ENCODE measurements around the gene SERPINA7.
"Not testable (repeated sequence)": the region's sequence is repeated elsewhere in the genome, so short reads cannot be mapped to it uniquely, and the experiment has no call there.

The SERPINA7 gene

GRCh38 chrX:106009145-106009544 lies 29.4 kb downstream of the SERPINA7 start:
- in situ Hi-C loops (cut with MboI; ENCODE audit: low pct_unique_long_range_greater_than_20kb, low sequenced_read_pairs, unreplicated experiment), result no loop called here
- DNase-seq (ENCODE audit: low spot score), result no peak
- no peak for TF ChIP-seq CTCF (IDR thresholded peaks at IDR 0.05; ENCODE audit: extremely low read depth, insufficient read depth, missing control alignments)

GRCh38 chrX:106007815-106008214 lies 30.7 kb downstream of the SERPINA7 start:
- TF ChIP-seq CTCF (IDR thresholded peaks at IDR 0.05; ENCODE audit: extremely low read depth, insufficient read depth, missing control alignments), result no peak
- in situ Hi-C loops (cut with MboI; ENCODE audit: low pct_unique_long_range_greater_than_20kb, low sequenced_read_pairs, unreplicated experiment), result no loop called here
- no peak for DNase-seq (ENCODE audit: low spot score)

DNA sequence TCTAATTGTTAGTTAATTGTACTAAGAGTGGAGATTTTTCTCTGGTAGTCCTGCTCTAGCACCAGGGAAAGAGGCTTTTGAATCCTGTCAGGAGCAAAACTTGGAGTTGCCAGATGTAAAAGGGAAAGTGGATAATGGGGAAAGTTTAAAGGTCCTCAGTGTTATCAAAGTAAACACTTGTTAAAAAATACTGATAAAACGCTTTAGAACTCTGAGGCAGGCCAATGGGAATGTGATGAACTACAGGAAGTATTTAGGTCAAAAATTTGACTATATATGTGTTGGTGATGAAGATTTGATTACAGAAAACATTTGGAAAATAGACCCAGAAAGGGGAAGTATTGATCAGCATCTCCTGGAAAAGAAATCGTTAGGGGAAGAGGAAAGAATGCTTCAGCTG lies 32.8 kb downstream of the SERPINA7 start:
- TF ChIP-seq CTCF (IDR thresholded peaks at IDR 0.05; ENCODE audit: extremely low read depth, insufficient read depth, missing control alignments), result no peak
- no peak for DNase-seq (ENCODE audit: low spot score)
- in situ Hi-C loops (cut with MboI; ENCODE audit: low pct_unique_long_range_greater_than_20kb, low sequenced_read_pairs, unreplicated experiment), result no loop called here

- in situ Hi-C loops (cut with MboI; ENCODE audit: low pct_unique_long_range_greater_than_20kb, low sequenced_read_pairs, unreplicated experiment), result not testable (repeated sequence)
Measured at GRCh38 chrX:106000609-106001008, 37.9 kb downstream of the SERPINA7 start.

DNA sequence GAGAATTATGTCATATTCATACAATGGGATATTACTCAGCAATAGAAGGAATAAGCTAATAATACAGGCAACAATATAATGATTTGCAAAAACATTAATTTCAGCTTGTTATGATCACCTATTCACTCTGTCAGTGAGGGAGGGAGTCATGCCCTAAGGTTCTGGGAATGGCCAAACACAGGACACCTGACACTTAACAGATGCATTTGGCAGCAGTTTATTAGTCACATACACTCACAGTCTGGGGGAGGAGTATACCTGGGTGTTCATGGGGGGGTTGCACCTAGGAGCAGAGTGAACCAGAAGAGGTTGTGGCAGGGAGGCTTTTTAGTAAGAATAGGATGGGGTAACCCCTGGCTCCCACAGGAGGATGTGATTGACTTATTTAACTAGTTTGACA lies 38.3 kb downstream of the SERPINA7 start:
- in situ Hi-C loops (cut with MboI; ENCODE audit: low pct_unique_long_range_greater_than_20kb, low sequenced_read_pairs, unreplicated experiment), result no loop called here
- TF ChIP-seq CTCF (IDR thresholded peaks at IDR 0.05; ENCODE audit: extremely low read depth, insufficient read depth, missing control alignments), result no peak
- no peak for DNase-seq (ENCODE audit: low spot score)

More at GRCh38 chrX:106000609-106001008, 37.9 kb downstream of the SERPINA7 start:
- DNase-seq (ENCODE audit: low spot score), result not testable (repeated sequence)

GRCh38 chrX:105999294-105999693 lies 39.2 kb downstream of the SERPINA7 start:
- in situ Hi-C loops (cut with MboI; ENCODE audit: low pct_unique_long_range_greater_than_20kb, low sequenced_read_pairs, unreplicated experiment), result no loop called here
- no peak for TF ChIP-seq CTCF (IDR thresholded peaks at IDR 0.05; ENCODE audit: extremely low read depth, insufficient read depth, missing control alignments)
- no peak for DNase-seq (ENCODE audit: low spot score)

- in situ Hi-C loops (cut with MboI; ENCODE audit: low pct_unique_long_range_greater_than_20kb, low sequenced_read_pairs, unreplicated experiment); DNase-seq (ENCODE audit: low spot score): not testable (repeated sequence)
Measured at GRCh38 chrX:105988487-105988886, 50.0 kb downstream of the SERPINA7 start.

Measured in GM13977 (cell line).